ENCODE data around the gene KRT222. TPM values are rescaled to one million over a fixed set of nuclear protein-coding genes. Genes with fewer than 3 reads are reported as not detected.

Gene KRT222
- total and polyA plus RNA-seq, 2 donors = 0.19 to 0.84 TPM

DNA sequence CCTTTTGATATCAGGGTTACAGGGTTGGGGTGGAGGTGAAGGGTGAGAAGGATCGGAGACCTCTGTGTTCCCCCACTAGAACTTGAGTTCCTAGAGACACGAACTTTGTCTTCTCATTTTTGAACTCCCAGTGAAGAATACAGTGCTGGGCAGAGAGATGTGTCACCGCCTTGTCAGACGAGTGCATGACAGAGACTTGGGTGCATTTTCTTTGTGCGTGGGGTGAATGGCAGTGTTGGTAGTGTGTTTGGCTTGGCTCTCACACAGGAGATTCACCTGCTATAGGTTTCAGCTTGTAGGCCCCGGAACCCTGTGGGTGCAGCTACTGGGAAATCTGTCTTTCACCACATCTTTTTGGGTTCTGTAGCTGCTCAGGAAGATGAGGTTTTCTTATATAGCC, 59.7 kb downstream of the KRT222 start:
- no peaks in the 10 kb centered on the region for H3K27me3 ChIP-seq (ENCODE audit: control insufficient read depth in 2 of 2, insufficient read depth in 1 of 2, low read length in 1 of 2)
- DNase-seq (ENCODE audit: low read depth in 6 of 9, low spot score in 9 of 9) = peak in 1 of 9 donors; percentile 70
- H3K4me1 ChIP-seq (ENCODE audit: control insufficient read depth in 2 of 2, insufficient read depth in 2 of 2, low read length in 2 of 2) = peaks cover 0 to 64% of the 10 kb centered on the region in 2 donors
- H3K27ac ChIP-seq (ENCODE audit: low read depth in 1 of 2, low read length in 1 of 2) = peak overlapping the region; percentile 72 to 76
- no peaks in the 10 kb centered on the region for H3K36me3 ChIP-seq (ENCODE audit: control insufficient read depth in 2 of 2, insufficient read depth in 2 of 2, low read length in 1 of 2)
- H3K4me3 ChIP-seq (ENCODE audit: low read length in 2 of 2) = no peak overlapping the region
- H3K9me3 ChIP-seq (ENCODE audit: control insufficient read depth in 2 of 2, insufficient read depth in 1 of 2, low read length in 1 of 2) = peaks cover 0 to 4% of the 10 kb centered on the region in 2 donors
- 81% methylated on average over 6 of the region's 6 CpGs for WGBS

Other genes with a start within 250 kb of the KRT222 start
- gene TOP2A, start 247.3 kb downstream of the KRT222 start, total RNA-seq = 187 TPM
- 21.6 TPM for gene TOP2A, start 247.3 kb downstream of the KRT222 start, polyA plus RNA-seq
- gene IGFBP4, start 221.7 kb downstream of the KRT222 start, total RNA-seq = 11.0 TPM
- gene IGFBP4, start 221.7 kb downstream of the KRT222 start, polyA plus RNA-seq = 161 TPM
- gene TNS4, start 163.6 kb downstream of the KRT222 start, total RNA-seq = 0.19 TPM
- 24.8 TPM for gene TNS4, start 163.6 kb downstream of the KRT222 start, polyA plus RNA-seq
- 60.3 TPM for gene CCR7, start 99.7 kb downstream of the KRT222 start, total RNA-seq
- 102 TPM for gene CCR7, start 99.7 kb downstream of the KRT222 start, polyA plus RNA-seq
- 126 TPM for gene SMARCE1, start 17.4 kb downstream of the KRT222 start, total RNA-seq
- gene SMARCE1, start 17.4 kb downstream of the KRT222 start, polyA plus RNA-seq = 109 TPM
- 0.14 TPM for gene KRT24, start 38.6 kb upstream of the KRT222 start, total RNA-seq
- gene KRT24, start 38.6 kb upstream of the KRT222 start, polyA plus RNA-seq = 1.9 TPM
- 0.19 TPM for gene KRT25, start 90.2 kb upstream of the KRT222 start, total RNA-seq
- 1.0 TPM for gene KRT25, start 90.2 kb upstream of the KRT222 start, polyA plus RNA-seq
- not detected for gene KRT26, start 107.0 kb upstream of the KRT222 start, total RNA-seq
- gene KRT26, start 107.0 kb upstream of the KRT222 start, polyA plus RNA-seq = 0.18 TPM
- gene KRT27, start 117.4 kb upstream of the KRT222 start, total RNA-seq = 0.14 TPM
- 1.3 TPM for gene KRT27, start 117.4 kb upstream of the KRT222 start, polyA plus RNA-seq
- 0.05 TPM for gene KRT28, start 134.8 kb upstream of the KRT222 start, total RNA-seq
- gene KRT28, start 134.8 kb upstream of the KRT222 start, polyA plus RNA-seq = 0.37 TPM
- 21.1 TPM for gene KRT10, start 157.4 kb upstream of the KRT222 start, total RNA-seq
- gene KRT10, start 157.4 kb upstream of the KRT222 start, polyA plus RNA-seq = 445 TPM
- gene KRT12, start 202.0 kb upstream of the KRT222 start, total RNA-seq = 0.52 TPM
- 1.6 TPM for gene KRT12, start 202.0 kb upstream of the KRT222 start, polyA plus RNA-seq
- gene KRT20, start 220.1 kb upstream of the KRT222 start, total RNA-seq = 0.85 TPM
- 3.8 TPM for gene KRT20, start 220.1 kb upstream of the KRT222 start, polyA plus RNA-seq

Data from thymus (tissue), 11 donors.